ENCODE results near the gene N4BP2L2.
A peak's percentile ranks its signal among the peaks of the same experiment; 100 is the strongest.

The N4BP2L2 gene

GRCh38 chr13:32423592-32423991 lies 115.0 kb downstream of the N4BP2L2 start:
- no peak for DNase-seq

- no peak for DNase-seq
Observed at GRCh38 chr13:32419862-32420261, 118.7 kb downstream of the N4BP2L2 start.

GRCh38 chr13:32417995-32418394 lies 120.6 kb downstream of the N4BP2L2 start:
- DNase-seq = no peak

- DNase-seq = peak in 1 of 2 experiments; percentile 19
Observed at GRCh38 chr13:32415019-32415418, 123.6 kb downstream of the N4BP2L2 start.

GRCh38 chr13:32414580-32414979 lies 124.0 kb downstream of the N4BP2L2 start:
- DNase-seq = no peak

- no peak for DNase-seq
Observed at GRCh38 chr13:32413284-32413683, 125.3 kb downstream of the N4BP2L2 start.

GRCh38 chr13:32409561-32410421 lies 128.8 kb downstream of the N4BP2L2 start:
- DNase-seq = no peak

GRCh38 chr13:32409001-32409313 lies 129.6 kb downstream of the N4BP2L2 start:
- peak in 1 of 2 experiments; percentile 63 for DNase-seq

GRCh38 chr13:32408296-32409000 lies 130.1 kb downstream of the N4BP2L2 start:
- DNase-seq = peak in 1 of 2 experiments; percentile 63

DNA sequence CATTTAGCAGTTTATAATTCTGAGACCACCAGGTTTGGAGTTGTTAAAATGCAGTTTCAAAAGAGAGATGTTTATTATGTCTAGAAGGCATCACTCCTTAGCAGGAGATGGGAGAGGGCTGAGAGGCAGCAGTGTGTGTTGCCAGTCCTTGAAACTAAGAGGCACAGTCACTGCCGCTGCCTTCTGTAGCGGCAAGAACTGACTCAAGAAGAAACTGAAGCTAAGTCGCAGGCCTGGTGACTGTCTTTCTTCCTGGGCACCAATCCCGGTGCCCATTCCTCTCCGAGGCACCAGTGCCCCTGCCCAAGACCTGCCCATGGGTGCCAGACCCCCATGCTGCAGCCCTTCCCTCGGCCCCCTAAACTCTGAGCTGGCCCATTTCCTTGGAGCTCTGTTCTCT lies 130.7 kb downstream of the N4BP2L2 start:
- DNase-seq = no peak

GRCh38 chr13:32403108-32403507 lies 135.5 kb downstream of the N4BP2L2 start:
- no peak for DNase-seq

DNA sequence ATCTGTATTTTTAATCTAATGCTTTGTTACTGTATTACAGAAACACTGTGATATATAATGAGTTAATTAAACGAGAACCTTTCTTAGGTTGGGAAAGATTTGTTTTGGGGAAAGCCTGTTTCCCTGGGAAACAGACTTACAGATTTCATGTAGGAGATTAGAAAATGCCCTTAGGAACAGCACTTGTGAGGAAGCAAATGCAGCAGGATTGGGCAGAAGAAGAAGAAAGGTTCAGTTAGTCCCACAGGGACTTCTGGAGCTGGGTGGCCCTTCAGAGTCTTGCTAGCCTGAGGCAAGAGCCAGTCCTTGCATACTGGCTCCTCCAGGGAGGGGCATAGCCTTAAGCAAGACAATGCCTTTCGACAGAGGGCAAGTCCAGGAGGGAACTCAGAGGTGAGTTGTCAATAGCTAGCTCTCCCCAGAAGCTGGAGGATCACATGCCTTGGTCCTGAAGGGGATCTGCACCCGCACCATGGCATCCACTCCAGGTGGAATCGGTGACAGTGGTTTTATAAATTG lies 147.4 kb downstream of the N4BP2L2 start:
- no peak for DNase-seq

GRCh38 chr13:32390484-32390883 lies 148.1 kb downstream of the N4BP2L2 start:
- no peak for DNase-seq

- DNase-seq = no peak
Observed at GRCh38 chr13:32390048-32390447, 148.5 kb downstream of the N4BP2L2 start.

- DNase-seq = no peak
Observed at GRCh38 chr13:32385410-32385809, 153.2 kb downstream of the N4BP2L2 start.

GRCh38 chr13:32384702-32385101 lies 153.9 kb downstream of the N4BP2L2 start:
- DNase-seq = no peak

DNA sequence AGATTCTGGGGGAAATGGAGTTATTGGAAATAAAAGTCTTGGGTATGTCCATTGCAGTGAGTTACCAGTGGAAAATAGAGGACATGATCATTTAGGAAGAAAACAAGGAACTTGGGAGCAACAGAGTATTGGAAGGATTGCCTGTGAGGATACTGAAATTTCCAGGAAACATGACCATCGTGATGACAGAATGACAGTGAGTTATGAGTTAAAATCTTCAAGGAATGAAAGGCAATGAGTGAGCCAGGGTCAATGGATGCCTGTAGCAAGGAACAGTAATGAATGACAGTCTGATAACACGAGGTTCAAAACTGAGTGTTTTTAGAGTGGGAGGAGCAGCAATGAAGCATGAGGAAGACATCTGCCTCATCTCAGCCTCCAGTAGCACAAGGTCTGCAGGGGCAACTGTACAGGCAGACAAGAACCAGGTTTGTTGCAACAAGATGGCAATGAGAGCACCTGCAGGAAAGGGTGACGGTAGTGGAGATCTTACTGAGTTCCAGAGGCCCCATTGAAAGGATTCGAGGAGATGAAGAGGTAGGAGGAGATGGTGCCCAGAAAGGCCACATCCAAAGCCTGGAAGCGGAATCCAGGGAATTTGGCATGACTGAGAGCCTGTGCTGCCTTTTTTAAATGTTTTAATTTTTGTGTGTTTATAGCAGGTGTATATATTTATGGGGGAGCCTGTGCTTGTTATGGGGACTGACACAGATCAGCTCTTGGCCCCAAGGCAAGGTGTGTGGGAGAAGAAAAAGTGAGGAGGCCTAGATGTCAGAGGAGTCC lies 154.6 kb downstream of the N4BP2L2 start:
- no peak for DNase-seq
